Activated gamma-delta T cell treated with anti-CD3 and anti-CD28 coated beads, Interleukin-2, amount 50 U/mL, for 16 hours (primary cell): ENCODE measurements around the gene SEMA4D.

Source experiments
- DNase-seq: peaks from one replicate; pipeline ENCODE4 v3.0.0-alpha.2; 2020; ENCODE audit warnings: low read depth

SEMA4D gene

GRCh38 chr9:89500008-89500407 is 2.1 kb upstream of the SEMA4D start:
- DNase-seq, result no peak

- DNase-seq, result no peak
Observed at GRCh38 chr9:89498852-89499480, 1.1 kb upstream of the SEMA4D start.

- no peak for DNase-seq
Observed at GRCh38 chr9:89497257-89497963, 503 bp downstream of the SEMA4D start.

GRCh38 chr9:89496645-89497256 is 1.2 kb downstream of the SEMA4D start:
- no peak for DNase-seq

- DNase-seq, result no peak
Observed at GRCh38 chr9:89495824-89496560, 1.9 kb downstream of the SEMA4D start.

- no peak for DNase-seq
Observed at GRCh38 chr9:89494199-89494598, 3.7 kb downstream of the SEMA4D start.

- no peak for DNase-seq
Observed at GRCh38 chr9:89493671-89494070, 4.2 kb downstream of the SEMA4D start.

GRCh38 chr9:89493181-89493580 is 4.7 kb downstream of the SEMA4D start:
- DNase-seq, result no peak

- no peak for DNase-seq
Observed at GRCh38 chr9:89492586-89492985, 5.3 kb downstream of the SEMA4D start.

- DNase-seq, result no peak
Observed at GRCh38 chr9:89491694-89492093, 6.2 kb downstream of the SEMA4D start.

- DNase-seq, result no peak
Observed at GRCh38 chr9:89489548-89490530, 8.1 kb downstream of the SEMA4D start.

- no peak for DNase-seq
Observed at GRCh38 chr9:89488936-89489335, 9.0 kb downstream of the SEMA4D start.

- DNase-seq, result no peak
Observed at GRCh38 chr9:89488131-89488530, 9.8 kb downstream of the SEMA4D start.

- no peak for DNase-seq
Observed at GRCh38 chr9:89486681-89487080, 11.2 kb downstream of the SEMA4D start.

GRCh38 chr9:89484475-89485404 is 13.2 kb downstream of the SEMA4D start:
- DNase-seq, result no peak

GRCh38 chr9:89483592-89484474 is 14.1 kb downstream of the SEMA4D start:
- DNase-seq, result peak; percentile 64

GRCh38 chr9:89482901-89483361 is 15.0 kb downstream of the SEMA4D start:
- no peak for DNase-seq

GRCh38 chr9:89482056-89482851 is 15.7 kb downstream of the SEMA4D start:
- no peak for DNase-seq
